ENCODE data around the gene UGDH. TPM values are rescaled to one million over a fixed set of nuclear protein-coding genes. Genes with fewer than 3 reads are reported as not detected.
A peak's percentile ranks its signal among the peaks of the same experiment; 100 is the strongest.

Gene UGDH
- total RNA-seq, 1 donor from 2014 or later, result 76.2 TPM

GRCh38 chr4:39452860-39453587 is 74.2 kb downstream of the UGDH start:
- Mint-ChIP-seq H3K9me3 (no peaks in the 10 kb centered on the region), H3K27me3 (ENCODE audit: low read depth) (no peaks in the 10 kb centered on the region), H3K4me1 (peaks cover 20% of the 10 kb centered on the region), H3K27ac (no peak overlapping the region), H3K4me3 (no peak overlapping the region), H3K36me3 (peaks cover 46% of the 10 kb centered on the region)
- TF ChIP-seq, protein P1, sequence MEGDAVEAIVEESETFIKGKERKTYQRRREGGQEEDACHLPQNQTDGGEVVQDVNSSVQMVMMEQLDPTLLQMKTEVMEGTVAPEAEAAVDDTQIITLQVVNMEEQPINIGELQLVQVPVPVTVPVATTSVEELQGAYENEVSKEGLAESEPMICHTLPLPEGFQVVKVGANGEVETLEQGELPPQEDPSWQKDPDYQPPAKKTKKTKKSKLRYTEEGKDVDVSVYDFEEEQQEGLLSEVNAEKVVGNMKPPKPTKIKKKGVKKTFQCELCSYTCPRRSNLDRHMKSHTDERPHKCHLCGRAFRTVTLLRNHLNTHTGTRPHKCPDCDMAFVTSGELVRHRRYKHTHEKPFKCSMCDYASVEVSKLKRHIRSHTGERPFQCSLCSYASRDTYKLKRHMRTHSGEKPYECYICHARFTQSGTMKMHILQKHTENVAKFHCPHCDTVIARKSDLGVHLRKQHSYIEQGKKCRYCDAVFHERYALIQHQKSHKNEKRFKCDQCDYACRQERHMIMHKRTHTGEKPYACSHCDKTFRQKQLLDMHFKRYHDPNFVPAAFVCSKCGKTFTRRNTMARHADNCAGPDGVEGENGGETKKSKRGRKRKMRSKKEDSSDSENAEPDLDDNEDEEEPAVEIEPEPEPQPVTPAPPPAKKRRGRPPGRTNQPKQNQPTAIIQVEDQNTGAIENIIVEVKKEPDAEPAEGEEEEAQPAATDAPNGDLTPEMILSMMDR (IDR thresholded peaks at IDR 0.05; ENCODE audit: unreplicated experiment), result no peak
- no peak for DNase-seq (ENCODE audit: low spot score in 2 of 2, unreplicated experiment in 2 of 2)

- Mint-ChIP-seq H3K4me3 (no peak overlapping the region), H3K4me1 (peaks cover 13% of the 10 kb centered on the region), H3K27ac (peak overlapping the region; percentile 30), H3K9me3 (no peaks in the 10 kb centered on the region), H3K27me3 (ENCODE audit: low read depth) (no peaks in the 10 kb centered on the region), H3K36me3 (peaks cover 40% of the 10 kb centered on the region)
- TF ChIP-seq, protein P1 (IDR thresholded peaks at IDR 0.05; ENCODE audit: unreplicated experiment), result no peak
- no peak for DNase-seq (ENCODE audit: low spot score in 2 of 2, unreplicated experiment in 2 of 2)
These were observed 74.9 kb downstream of the UGDH start for GRCh38 chr4:39452153-39452859.

DNA sequence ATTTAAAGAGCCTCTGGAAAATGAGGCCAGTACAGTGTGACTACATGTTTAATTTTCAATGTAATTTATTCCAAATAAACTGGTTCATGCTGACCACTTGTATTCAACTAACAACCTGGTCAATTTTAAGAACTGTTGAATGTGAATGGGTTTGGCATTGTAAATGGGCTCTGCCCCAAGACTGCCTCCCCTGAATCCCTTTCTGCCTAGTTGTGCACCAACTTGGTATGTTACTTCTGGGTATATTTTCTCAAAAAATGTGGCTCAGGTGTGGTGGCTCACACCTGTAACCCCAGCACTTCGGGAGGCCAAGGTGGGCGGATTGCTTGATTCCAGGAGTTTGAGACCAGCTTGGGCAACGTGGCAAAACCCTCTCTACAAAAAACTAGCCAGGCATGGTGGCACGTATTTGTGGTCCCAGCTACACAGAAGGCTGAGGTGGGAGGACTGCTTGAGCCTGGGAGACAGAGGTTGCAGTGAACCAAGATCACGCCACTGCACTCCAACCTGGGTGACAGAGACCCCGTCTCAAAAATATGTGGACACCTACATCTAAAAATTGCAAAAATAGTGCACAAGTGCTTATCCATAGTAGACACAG is 75.7 kb downstream of the UGDH start:
- no peak for DNase-seq (ENCODE audit: low spot score in 2 of 2, unreplicated experiment in 2 of 2)
- TF ChIP-seq, protein P1 (IDR thresholded peaks at IDR 0.05; ENCODE audit: unreplicated experiment), result no peak
- Mint-ChIP-seq H3K9me3 (no peaks in the 10 kb centered on the region), H3K27ac (peak overlapping the region; percentile 53), H3K36me3 (peaks cover 34% of the 10 kb centered on the region), H3K4me3 (no peak overlapping the region), H3K4me1 (peaks cover 5% of the 10 kb centered on the region), H3K27me3 (ENCODE audit: low read depth) (no peaks in the 10 kb centered on the region)

- Mint-ChIP-seq H3K9me3 (no peaks in the 10 kb centered on the region), H3K4me1 (no peaks in the 10 kb centered on the region), H3K4me3 (no peak overlapping the region), H3K36me3 (peaks cover 31% of the 10 kb centered on the region), H3K27me3 (ENCODE audit: low read depth) (no peaks in the 10 kb centered on the region), H3K27ac (peak overlapping the region; percentile 17)
- DNase-seq (ENCODE audit: low spot score in 2 of 2, unreplicated experiment in 2 of 2), result no peak
- TF ChIP-seq, protein P1 (IDR thresholded peaks at IDR 0.05; ENCODE audit: unreplicated experiment), result no peak
These were observed 76.6 kb downstream of the UGDH start for GRCh38 chr4:39450618-39451017.

Other genes with a start within 250 kb of the UGDH start
- 53.7 to 58.0 TPM (median 55.0 TPM) in 3 replicates for gene RFC1, start 161.1 kb downstream of the UGDH start, total RNA-seq
- not detected in 3 replicates for gene KLB, start 120.5 kb downstream of the UGDH start, total RNA-seq
- gene RPL9, start 68.5 kb downstream of the UGDH start, total RNA-seq, result 1,647 to 1,774 TPM (median 1,761 TPM) in 3 replicates
- gene LIAS, start 68.4 kb downstream of the UGDH start, total RNA-seq, result 15.8 to 19.1 TPM (median 16.3 TPM) in 3 replicates
- 13.7 to 16.7 TPM (median 15.9 TPM) in 3 replicates for gene SMIM14, start 111.4 kb upstream of the UGDH start, total RNA-seq
- gene UBE2K, start 170.7 kb upstream of the UGDH start, total RNA-seq, result 68.1 to 68.7 TPM (median 68.5 TPM) in 3 replicates

All from mesothelial cell of epicardium (in vitro differentiated cells).